ENCODE measurements around the gene METAP2.

The METAP2 gene

GRCh38 chr12:95504140-95504539 lies 30.2 kb downstream of the METAP2 start:
- Histone ChIP-seq H3K9ac (ENCODE audit: low read length) (no peak overlapping the region), H3K27me3 (ENCODE audit: insufficient read depth, low read length) (no peaks in the 10 kb centered on the region), H3F3A (ENCODE audit: insufficient read depth, low read length) (no peaks in the 10 kb centered on the region; the same call in 1 of the 2 replicates), H3K9me3 (ENCODE audit: low read length) (no peaks in the 10 kb centered on the region), H3K79me2 (ENCODE audit: insufficient read depth, low read length) (no peaks in the 10 kb centered on the region; the same call in 1 of the 2 replicates), H4K20me1 (ENCODE audit: insufficient read depth, low read length) (no peaks in the 10 kb centered on the region), H3K4me1 (ENCODE audit: insufficient read depth, low read length, severe bottlenecking) (no peaks in the 10 kb centered on the region), H3K4me3 (ENCODE audit: low read depth, low read length, poor library complexity, severe bottlenecking) (no peak overlapping the region), H3K27ac (ENCODE audit: low read depth, low read length, poor library complexity, severe bottlenecking) (no peak overlapping the region), H2AFZ (ENCODE audit: low read length) (no peak overlapping the region), H3K36me3 (ENCODE audit: insufficient read depth, low read length) (peaks cover 80% of the 10 kb centered on the region), H3K4me2 (ENCODE audit: low read length) (no peak overlapping the region), H3K9me2 (ENCODE audit: low read depth, low read length) (no peaks in the 10 kb centered on the region)
- TF ChIP-seq CTCF (IDR thresholded peaks at IDR 0.05; ENCODE audit: low read length) (no peak), EZH2 (IDR thresholded peaks at IDR 0.05; ENCODE audit: borderline replicate concordance, low read length) (no peak)

- Histone ChIP-seq H3K27me3 (ENCODE audit: insufficient read depth, low read length) (no peaks in the 10 kb centered on the region), H3K9me2 (ENCODE audit: low read depth, low read length) (no peaks in the 10 kb centered on the region), H3K4me3 (ENCODE audit: low read depth, low read length, poor library complexity, severe bottlenecking) (no peak overlapping the region), H3F3A (ENCODE audit: insufficient read depth, low read length) (no peaks in the 10 kb centered on the region; the same call in 1 of the 2 replicates), H3K4me2 (ENCODE audit: low read length) (no peak overlapping the region), H2AFZ (ENCODE audit: low read length) (no peak overlapping the region), H3K4me1 (ENCODE audit: insufficient read depth, low read length, severe bottlenecking) (no peaks in the 10 kb centered on the region), H3K27ac (ENCODE audit: low read depth, low read length, poor library complexity, severe bottlenecking) (no peak overlapping the region), H3K79me2 (ENCODE audit: insufficient read depth, low read length) (no peaks in the 10 kb centered on the region; the same call in 1 of the 2 replicates), H4K20me1 (ENCODE audit: insufficient read depth, low read length) (no peaks in the 10 kb centered on the region), H3K9ac (ENCODE audit: low read length) (no peak overlapping the region), H3K9me3 (ENCODE audit: low read length) (no peaks in the 10 kb centered on the region), H3K36me3 (ENCODE audit: insufficient read depth, low read length) (peaks cover 77% of the 10 kb centered on the region)
- TF ChIP-seq CTCF (IDR thresholded peaks at IDR 0.05; ENCODE audit: low read length): no peak
- TF ChIP-seq EZH2 (IDR thresholded peaks at IDR 0.05; ENCODE audit: borderline replicate concordance, low read length): no peak
Observed at GRCh38 chr12:95505039-95505438, 31.1 kb downstream of the METAP2 start.

DNA sequence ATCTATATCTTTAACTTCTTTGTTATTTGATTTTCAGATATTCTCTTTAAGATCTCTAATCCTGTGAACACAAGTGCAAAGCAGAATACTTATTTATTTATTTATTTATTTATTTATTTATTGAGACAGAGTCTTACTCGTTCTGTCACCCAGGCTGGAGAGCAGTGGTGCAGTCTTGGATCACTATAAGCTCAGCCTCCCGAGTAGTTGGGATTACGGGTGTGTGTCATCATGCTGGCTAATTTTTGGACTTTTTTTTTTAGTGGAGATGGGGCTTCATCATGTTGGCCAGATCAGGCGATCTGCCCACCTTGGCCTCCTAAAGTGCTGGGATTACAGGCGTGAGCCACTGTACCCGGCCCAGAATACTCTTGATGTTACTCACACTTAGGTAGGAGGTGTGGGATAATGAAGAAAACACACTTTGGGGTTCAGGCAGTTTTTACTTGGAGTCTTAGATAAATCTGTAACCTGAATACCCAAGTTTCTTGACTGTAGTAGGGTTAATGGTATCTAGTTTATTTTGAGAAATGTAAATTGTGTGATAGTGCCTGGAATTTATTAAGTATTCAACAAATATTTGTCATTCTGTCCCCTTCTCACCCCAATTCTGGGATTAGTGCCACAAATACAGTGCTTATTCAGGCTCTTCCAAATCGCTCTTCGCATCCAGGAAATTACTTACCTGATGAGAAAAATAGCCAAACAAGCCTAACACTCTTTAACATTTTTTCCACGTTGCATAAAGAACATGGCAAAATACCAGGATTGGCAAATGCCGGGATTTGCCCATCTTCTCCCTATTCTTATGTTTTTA lies 33.0 kb downstream of the METAP2 start:
- peaks cover 87% of the 10 kb centered on the region for H3K36me3 ChIP-seq (ENCODE audit: insufficient read depth, low read length)
- no peaks in the 10 kb centered on the region for H3K9me2 ChIP-seq (ENCODE audit: low read depth, low read length)
- no peaks in the 10 kb centered on the region for H3K4me1 ChIP-seq (ENCODE audit: insufficient read depth, low read length, severe bottlenecking)

More for the DNA sequence above, 33.0 kb downstream of the METAP2 start:
- Histone ChIP-seq H3K4me3 (ENCODE audit: low read depth, low read length, poor library complexity, severe bottlenecking) (no peak overlapping the region), H3K27me3 (ENCODE audit: insufficient read depth, low read length) (no peaks in the 10 kb centered on the region), H3K9me3 (ENCODE audit: low read length) (no peaks in the 10 kb centered on the region), H2AFZ (ENCODE audit: low read length) (no peak overlapping the region), H3K27ac (ENCODE audit: low read depth, low read length, poor library complexity, severe bottlenecking) (no peak overlapping the region), H3K79me2 (ENCODE audit: insufficient read depth, low read length) (no peaks in the 10 kb centered on the region), H4K20me1 (ENCODE audit: insufficient read depth, low read length) (no peaks in the 10 kb centered on the region), H3F3A (ENCODE audit: insufficient read depth, low read length) (no peaks in the 10 kb centered on the region; the same call in 1 of the 2 replicates), H3K9ac (ENCODE audit: low read length) (no peak overlapping the region), H3K4me2 (ENCODE audit: low read length) (no peak overlapping the region)
- no peak for TF ChIP-seq EZH2 (IDR thresholded peaks at IDR 0.05; ENCODE audit: borderline replicate concordance, low read length)
- TF ChIP-seq CTCF (IDR thresholded peaks at IDR 0.05; ENCODE audit: low read length): no peak
